ENCODE measurements around the gene FGD1. TPM values are rescaled to one million over a fixed set of nuclear protein-coding genes. Genes with fewer than 3 reads are reported as not detected.

Gene FGD1
- total and polyA plus RNA-seq, 2 of the 8 experiments (the other 6 are each of a cell fraction or from before 2014, with no cell fraction given), result 6.8 to 34.9 TPM

DNA sequence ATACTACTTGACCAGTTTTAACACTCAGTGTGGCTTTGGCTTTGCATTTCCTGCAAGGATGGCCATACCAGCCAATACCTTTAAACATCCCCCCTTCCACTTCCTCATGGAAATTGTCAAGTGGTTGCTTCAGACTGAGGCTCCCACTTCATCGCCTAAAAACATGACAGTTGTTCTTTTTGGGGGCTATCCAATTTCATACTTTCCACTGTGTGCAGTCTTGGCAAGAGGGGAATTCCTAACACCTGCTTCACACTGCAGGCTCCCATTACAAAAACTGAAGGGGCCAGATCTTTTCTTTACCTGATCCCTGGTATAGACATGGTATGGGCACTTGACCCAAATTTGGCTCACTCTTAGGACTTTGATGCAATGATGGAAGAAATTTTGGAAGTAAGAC, 84.3 kb downstream of the FGD1 start (continued):
- TF ChIP-seq SIN3A (conservative IDR thresholded peaks at IDR 0.05 in 1 of 2, IDR thresholded peaks at IDR 0.05 in 1 of 2; ENCODE audit: low read depth in 1 of 2, low read length in 2 of 2), result no peak
- TF ChIP-seq TAF7 (optimal IDR thresholded peaks at IDR 0.05; ENCODE audit: borderline replicate concordance, low read depth, low read length), result no peak
- no peak for TF ChIP-seq YY1 (IDR thresholded peaks at IDR 0.05; ENCODE audit: low read depth, low read length)
- no peak for TF ChIP-seq BCL11A (IDR thresholded peaks at IDR 0.05; ENCODE audit: low read depth in 2 of 2, low read length in 2 of 2)
